Dendritic cell treated with granulocyte-macrophage colony-stimulating factor and Interleukin-4, amounts not matched to agents 40 ng/mL and 50 ng/mL, for 4 days (primary cell): ENCODE results near the gene ACACA.
"Not testable (repeated sequence)": the region's sequence is repeated elsewhere in the genome, so short reads cannot be mapped to it uniquely, and the experiment has no call there.

ENCODE experiments used
- H3K27ac Mint-ChIP-seq: one replicate; pipeline ENCODE4 v1.8.0; 2022; ENCODE audit warnings: mild to moderate bottlenecking, mixed read lengths
- H3K27me3 Mint-ChIP-seq: one replicate; pipeline ENCODE4 v1.8.0; 2022; ENCODE audit warnings: mild to moderate bottlenecking, mixed read lengths
- H3K36me3 Mint-ChIP-seq: one replicate; pipeline ENCODE4 v1.8.0; 2022; ENCODE audit warnings: low read depth, mixed read lengths
- H3K4me1 Mint-ChIP-seq: one replicate; pipeline ENCODE4 v1.8.0; 2022; ENCODE audit warnings: low read depth, mixed read lengths
- H3K4me3 Mint-ChIP-seq: one replicate; pipeline ENCODE4 v1.8.0; 2022; ENCODE audit warnings: mild to moderate bottlenecking, moderate library complexity, mixed read lengths
- H3K9me3 Mint-ChIP-seq: one replicate; pipeline ENCODE4 v1.8.0; 2022; ENCODE audit warnings: mixed read lengths
- intact Hi-C: fragments of 100-400 bp; cut with micrococcal nuclease; formaldehyde crosslinking; loops from one replicate; pipeline ENCODE4 v1.15.0; 2022

ACACA gene

DNA sequence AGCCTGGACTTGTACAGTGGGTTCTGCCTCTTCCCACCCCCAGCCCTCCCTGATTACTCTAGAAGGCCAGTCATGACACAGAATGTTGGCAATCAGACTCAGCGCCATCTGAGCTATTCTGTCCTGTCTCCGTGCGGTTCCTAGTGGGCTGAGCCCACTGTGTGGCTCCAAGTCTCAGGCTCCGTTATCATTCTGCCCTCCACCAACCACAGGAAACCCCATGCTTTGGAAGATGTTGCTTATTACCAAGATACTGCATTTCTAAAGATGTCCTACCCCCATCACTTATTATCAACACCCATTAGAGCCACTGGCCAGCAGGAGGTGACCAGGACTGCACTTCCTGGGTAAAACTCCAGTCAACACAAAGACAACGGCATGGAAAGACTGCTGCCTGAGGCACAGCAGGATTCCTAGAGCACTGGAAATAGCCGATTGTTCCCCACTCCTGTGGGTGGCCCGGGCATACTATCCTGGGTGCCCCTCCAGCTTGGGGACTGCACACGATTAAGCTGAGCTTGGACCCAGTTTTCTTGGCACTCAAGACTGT is 324.2 kb downstream of the ACACA start:
- H3K4me3 Mint-ChIP-seq: no peak overlapping the region
- H3K36me3 Mint-ChIP-seq: peaks cover 29% of the 10 kb centered on the region
- peaks cover 19% of the 10 kb centered on the region for H3K4me1 Mint-ChIP-seq
- no peak overlapping the region for H3K27ac Mint-ChIP-seq
- no peaks in the 10 kb centered on the region for H3K27me3 Mint-ChIP-seq
- peaks cover 9% of the 10 kb centered on the region for H3K9me3 Mint-ChIP-seq
- intact Hi-C loops: no loop called here

DNA sequence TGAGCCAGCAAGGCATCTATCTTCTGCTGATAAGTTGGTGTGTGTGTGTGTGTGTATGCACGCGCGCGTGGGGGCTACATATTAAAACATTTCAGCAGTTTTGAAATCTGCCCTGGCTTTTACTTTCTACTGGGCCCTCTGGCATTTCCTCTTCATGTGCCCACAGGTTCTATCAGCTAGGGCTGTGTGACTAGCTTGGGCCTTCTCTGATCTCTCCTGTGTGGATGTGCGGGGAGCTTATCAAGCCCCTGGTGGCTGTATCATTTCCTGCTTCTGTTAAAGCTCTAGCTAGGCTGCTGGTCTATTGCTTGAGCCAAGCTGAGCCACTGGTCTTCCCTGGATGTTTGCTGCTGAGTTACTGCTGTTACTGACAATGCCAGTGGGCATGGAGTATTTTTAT is 325.3 kb downstream of the ACACA start:
- Mint-ChIP-seq H3K4me3 (no peak overlapping the region), H3K27ac (no peak overlapping the region)

DNA sequence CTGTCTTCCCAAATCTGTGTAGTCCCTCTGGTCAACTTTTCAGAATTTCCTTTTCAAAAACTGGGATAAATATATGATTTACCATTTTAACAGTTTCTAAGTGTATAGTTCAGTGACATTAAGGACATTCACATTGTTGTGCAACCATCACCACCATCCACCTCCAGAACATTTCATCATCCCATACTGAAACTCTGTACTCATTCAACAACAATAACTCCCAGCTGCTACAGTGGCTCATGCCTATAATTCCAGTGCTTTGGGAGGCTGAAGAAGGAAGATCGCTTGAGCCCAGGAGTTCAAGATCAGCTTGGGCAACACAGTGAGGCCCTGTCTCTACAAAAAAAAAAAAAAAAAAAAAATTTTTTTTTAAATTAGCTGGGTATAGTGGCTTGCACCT is 326.9 kb downstream of the ACACA start:
- H3K27me3 Mint-ChIP-seq: no peaks in the 10 kb centered on the region
- peaks cover 19% of the 10 kb centered on the region for H3K4me1 Mint-ChIP-seq
- intact Hi-C loops: no loop called here
- H3K27ac Mint-ChIP-seq: no peak overlapping the region
- H3K9me3 Mint-ChIP-seq: peaks cover 9% of the 10 kb centered on the region
- H3K4me3 Mint-ChIP-seq: no peak overlapping the region
- H3K36me3 Mint-ChIP-seq: peaks cover 3% of the 10 kb centered on the region

More for the DNA sequence above, 325.3 kb downstream of the ACACA start:
- H3K27me3 Mint-ChIP-seq: no peaks in the 10 kb centered on the region
- H3K36me3 Mint-ChIP-seq: peaks cover 18% of the 10 kb centered on the region
- intact Hi-C loops: no loop called here
- peaks cover 19% of the 10 kb centered on the region for H3K4me1 Mint-ChIP-seq
- peaks cover 9% of the 10 kb centered on the region for H3K9me3 Mint-ChIP-seq

DNA sequence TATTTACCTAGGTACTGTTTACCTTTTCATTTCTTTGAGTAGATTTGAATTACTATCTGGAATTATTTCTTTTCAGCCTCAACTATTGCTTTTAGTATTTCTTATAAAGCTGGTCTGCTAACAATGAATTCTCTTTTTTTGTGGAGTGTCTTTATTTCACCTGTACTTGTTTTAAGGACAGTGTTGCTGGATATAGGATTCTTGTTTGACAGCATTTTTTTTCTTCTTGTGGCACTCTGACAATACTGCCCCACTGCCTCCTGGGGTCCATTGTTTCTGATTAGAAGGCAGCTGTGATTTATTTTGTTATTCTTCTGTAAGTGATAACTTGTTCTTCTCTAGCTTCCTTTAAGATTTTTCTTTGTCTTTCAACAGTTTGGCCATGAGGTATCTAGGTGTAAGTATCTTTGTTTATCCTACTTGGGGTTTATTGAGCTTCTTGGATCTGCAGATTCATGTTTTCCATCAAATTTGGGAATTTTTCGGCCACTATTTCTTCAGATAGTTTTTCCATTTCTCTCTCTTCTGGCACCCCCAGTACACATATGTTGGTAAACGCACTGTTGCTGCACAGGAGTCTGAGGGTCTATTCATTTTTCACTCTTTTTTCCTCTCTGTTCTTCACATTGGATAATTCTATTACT is 327.4 kb downstream of the ACACA start:
- Mint-ChIP-seq H3K27me3 (no peaks in the 10 kb centered on the region), H3K36me3 (no peaks in the 10 kb centered on the region), H3K4me3 (no peak overlapping the region), H3K9me3 (peaks cover 9% of the 10 kb centered on the region), H3K27ac (no peak overlapping the region), H3K4me1 (peaks cover 19% of the 10 kb centered on the region)
- intact Hi-C loops: no loop called here

DNA sequence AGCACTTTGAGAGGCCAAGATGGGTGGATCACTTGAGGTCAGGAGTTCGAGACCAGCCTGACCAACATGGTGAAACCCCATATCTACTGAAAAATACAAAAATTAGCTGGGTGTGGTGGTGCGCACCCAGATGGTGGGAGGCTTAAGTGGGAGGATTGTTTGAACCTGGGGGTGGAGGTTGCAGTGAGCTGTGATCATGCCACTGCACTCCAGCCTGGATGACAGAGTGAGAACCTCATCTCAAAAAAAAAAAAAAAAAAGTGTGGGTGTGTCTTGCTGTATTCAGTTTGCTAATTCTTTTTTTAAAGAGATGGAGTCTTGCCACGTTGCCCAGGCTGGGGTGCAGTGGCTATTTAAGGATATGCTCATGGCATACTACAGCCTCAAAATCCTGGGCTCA is 333.2 kb downstream of the ACACA start:
- H3K36me3 Mint-ChIP-seq, H3K27ac Mint-ChIP-seq, intact Hi-C loops, H3K4me3 Mint-ChIP-seq, H3K27me3 Mint-ChIP-seq, H3K4me1 Mint-ChIP-seq, H3K9me3 Mint-ChIP-seq: not testable (repeated sequence)

DNA sequence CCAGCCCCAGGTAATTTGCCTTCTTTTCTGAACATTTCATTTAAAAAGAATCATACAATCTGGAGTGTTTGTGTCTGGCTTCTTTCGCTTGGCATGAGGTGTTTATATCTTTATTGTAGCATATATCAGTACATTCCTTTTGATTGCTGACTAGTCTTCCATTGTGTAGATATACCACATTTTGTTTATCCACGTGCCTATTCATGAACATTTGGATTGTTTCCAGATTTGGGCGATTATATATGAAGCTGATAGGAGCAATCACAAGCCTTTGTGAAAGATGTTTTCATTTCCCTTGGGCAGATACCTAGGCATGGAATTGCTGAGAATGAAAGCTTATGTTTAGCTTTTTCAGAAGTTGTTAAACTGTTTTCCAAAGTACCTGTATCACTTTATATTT is 337.5 kb downstream of the ACACA start:
- no peaks in the 10 kb centered on the region for H3K4me1 Mint-ChIP-seq
- peaks cover 27% of the 10 kb centered on the region for H3K27me3 Mint-ChIP-seq
- no peaks in the 10 kb centered on the region for H3K9me3 Mint-ChIP-seq
- intact Hi-C loops: no loop called here
- no peak overlapping the region for H3K4me3 Mint-ChIP-seq
- no peak overlapping the region for H3K27ac Mint-ChIP-seq
- H3K36me3 Mint-ChIP-seq: no peaks in the 10 kb centered on the region

DNA sequence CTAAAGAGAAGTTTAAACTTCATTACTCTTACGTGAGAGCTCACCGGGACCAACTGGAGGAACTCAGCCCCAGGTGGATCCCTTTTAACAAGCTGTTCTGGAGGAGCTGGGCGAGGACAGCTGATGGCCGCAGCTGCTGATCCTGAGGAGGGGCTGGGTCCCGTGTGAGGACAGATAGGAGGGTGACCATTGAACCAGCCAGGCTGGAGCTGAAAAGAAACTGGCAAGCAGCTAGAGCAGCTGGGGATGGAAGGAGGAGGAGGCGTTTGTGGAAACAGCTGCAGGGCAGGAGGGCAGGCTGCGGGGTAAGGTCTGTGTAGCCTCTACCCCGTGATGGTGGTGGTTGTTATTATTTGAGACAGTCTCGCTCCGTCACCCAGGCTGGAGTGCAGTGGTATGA is 338.4 kb downstream of the ACACA start:
- Mint-ChIP-seq H3K27me3 (peaks cover 27% of the 10 kb centered on the region), H3K36me3 (no peaks in the 10 kb centered on the region), H3K9me3 (no peaks in the 10 kb centered on the region), H3K4me3 (no peak overlapping the region), H3K4me1 (no peaks in the 10 kb centered on the region), H3K27ac (no peak overlapping the region)
- intact Hi-C loops: no loop called here

DNA sequence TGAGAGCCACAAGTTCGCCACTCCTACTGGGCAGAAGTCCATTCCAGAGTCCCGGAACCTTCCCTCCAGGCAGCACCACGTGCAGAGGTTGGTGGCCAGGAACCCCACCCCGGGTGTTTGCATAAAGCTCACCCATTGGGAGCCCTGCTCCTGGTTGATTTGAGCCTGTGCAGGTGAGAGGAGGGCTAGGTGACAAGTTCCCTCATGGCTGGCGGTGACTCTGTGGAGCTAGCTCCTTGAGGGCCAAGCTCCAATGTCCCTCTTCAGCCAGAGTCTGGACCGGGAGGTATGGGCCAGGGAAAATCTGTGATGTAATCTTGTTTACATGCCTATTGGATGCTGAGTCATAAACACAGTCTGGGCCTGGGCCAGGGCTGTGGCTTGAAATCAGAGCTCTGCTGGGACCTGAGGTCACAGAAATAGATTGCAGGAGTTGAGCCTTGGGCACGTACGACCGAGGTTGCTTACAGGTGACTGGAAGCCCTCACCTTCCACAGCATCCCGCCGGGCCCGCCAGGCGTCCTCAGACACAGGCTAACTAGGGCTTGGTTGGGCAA is 339.0 kb downstream of the ACACA start:
- H3K4me3 Mint-ChIP-seq: no peak overlapping the region

DNA sequence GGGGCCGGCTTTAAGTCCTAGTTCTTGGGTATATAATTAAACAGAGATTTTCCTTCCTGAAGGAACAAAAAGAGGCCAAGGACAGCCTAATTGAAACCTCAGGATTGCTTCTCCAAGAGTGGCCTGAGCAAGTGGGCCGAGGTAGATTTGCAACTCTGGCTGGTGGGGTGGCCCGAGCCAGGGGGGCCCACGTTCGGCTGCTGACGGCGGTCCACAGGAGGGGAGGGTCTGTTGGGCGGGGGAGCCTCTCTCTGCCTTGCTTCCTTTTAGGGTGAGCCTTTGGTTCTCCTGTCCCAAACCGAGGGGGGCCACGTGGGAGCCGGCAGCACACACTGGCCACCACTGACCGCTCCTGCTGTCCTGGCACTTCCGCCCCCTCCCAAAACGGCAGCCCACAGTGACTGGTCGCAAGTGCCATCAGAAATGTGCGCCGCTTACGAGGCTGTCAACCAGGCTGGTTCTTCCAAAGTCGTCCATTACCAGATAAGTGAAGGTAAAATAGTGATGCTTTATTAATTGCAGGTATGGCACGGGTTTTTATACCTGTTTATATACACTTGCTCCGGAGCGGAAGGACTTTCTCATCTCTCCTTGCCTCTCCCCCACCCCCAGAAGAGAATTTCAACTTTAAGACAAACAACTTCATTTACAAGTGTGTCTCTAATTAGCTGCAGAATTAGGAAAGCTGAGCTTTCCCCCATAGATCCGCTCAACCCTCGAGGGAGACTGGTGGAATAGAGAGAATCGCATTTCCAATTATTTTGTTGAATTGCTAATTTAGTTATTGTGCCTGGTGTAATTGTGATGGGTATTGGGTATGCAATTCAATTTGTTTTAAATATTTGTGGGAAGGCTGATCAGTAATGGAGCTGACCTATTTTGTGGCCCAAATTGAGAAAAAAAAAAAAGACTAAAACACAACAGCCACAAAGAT is 340.0 kb downstream of the ACACA start:
- Mint-ChIP-seq H3K36me3 (no peaks in the 10 kb centered on the region), H3K9me3 (no peaks in the 10 kb centered on the region), H3K4me3 (no peak overlapping the region), H3K27me3 (peaks cover 27% of the 10 kb centered on the region), H3K4me1 (no peaks in the 10 kb centered on the region), H3K27ac (no peak overlapping the region)
- intact Hi-C loops: no loop called here

More for the DNA sequence above, 339.0 kb downstream of the ACACA start:
- H3K9me3 Mint-ChIP-seq: no peaks in the 10 kb centered on the region
- intact Hi-C loops: no loop called here
- H3K27ac Mint-ChIP-seq: no peak overlapping the region
- no peaks in the 10 kb centered on the region for H3K36me3 Mint-ChIP-seq
- H3K4me1 Mint-ChIP-seq: no peaks in the 10 kb centered on the region
- H3K27me3 Mint-ChIP-seq: peaks cover 27% of the 10 kb centered on the region

DNA sequence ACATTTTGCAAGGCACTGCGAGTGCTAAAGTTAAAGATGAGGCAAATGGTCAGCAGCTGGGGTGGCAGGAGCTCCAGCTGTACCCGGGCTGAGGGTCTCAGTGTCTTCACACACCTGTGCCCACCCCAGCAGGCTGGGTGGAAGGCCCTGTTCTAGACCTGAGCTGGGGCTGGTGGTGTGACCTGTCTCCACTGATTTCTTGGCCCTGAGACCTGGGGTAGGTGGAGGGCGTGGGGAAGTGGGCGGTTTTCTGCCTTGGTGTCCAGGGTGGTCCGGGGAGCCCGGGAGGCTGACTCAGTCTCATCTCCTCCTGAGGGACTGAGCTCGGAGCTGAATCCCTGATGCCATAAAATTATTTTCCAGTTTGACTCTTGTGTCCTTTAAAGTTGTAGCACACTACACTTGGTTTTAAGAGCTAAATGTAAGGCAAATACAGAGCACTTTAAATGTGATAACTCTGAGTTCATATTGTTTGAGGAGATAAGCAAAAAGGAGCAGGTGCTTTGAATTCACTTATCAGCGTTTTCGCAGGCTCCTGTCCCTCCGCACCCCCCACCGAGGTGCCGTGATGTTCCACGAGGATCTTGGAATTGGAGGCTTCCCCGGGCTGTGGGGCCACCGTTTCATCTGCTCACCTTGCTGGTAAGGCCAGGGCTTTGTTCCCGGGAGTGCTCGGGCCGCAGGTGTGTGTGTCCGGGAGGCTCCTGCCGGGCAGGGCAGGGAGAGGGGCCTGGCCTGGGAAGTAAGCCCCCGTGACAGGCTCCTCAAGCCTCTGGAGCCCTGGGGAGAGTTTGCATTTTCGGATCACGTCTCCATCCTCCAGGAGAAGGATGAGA is 340.9 kb downstream of the ACACA start:
- Mint-ChIP-seq H3K4me3 (no peak overlapping the region), H3K36me3 (no peaks in the 10 kb centered on the region), H3K4me1 (no peaks in the 10 kb centered on the region)

DNA sequence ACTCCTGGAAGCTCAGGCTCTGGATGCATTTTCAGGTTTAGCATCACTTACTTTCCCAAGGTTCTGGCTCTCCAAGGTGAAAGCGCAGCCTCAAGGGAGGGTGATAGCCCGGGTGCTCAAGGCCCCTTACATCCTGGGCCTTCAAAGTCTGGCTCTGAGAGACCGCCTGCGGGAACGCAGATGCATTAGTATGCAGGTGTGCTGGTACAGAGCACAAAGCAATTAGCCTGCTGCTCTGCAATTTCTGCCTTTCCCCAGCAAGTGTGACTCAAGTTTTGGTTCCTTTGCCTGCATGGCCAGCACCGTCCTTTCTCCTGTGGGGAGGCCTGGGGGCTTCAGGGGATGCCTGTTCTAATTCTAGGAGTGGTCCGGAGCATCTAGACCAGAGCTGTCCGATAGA is 341.7 kb downstream of the ACACA start:
- Mint-ChIP-seq H3K36me3 (no peaks in the 10 kb centered on the region), H3K9me3 (no peaks in the 10 kb centered on the region), H3K27me3 (peaks cover 27% of the 10 kb centered on the region), H3K4me3 (no peak overlapping the region), H3K27ac (no peak overlapping the region), H3K4me1 (no peaks in the 10 kb centered on the region)
- intact Hi-C loops: no loop called here

More for the DNA sequence above, 340.9 kb downstream of the ACACA start:
- intact Hi-C loops: no loop called here
- H3K27ac Mint-ChIP-seq: no peak overlapping the region
- H3K9me3 Mint-ChIP-seq: no peaks in the 10 kb centered on the region
- H3K27me3 Mint-ChIP-seq: peaks cover 27% of the 10 kb centered on the region

DNA sequence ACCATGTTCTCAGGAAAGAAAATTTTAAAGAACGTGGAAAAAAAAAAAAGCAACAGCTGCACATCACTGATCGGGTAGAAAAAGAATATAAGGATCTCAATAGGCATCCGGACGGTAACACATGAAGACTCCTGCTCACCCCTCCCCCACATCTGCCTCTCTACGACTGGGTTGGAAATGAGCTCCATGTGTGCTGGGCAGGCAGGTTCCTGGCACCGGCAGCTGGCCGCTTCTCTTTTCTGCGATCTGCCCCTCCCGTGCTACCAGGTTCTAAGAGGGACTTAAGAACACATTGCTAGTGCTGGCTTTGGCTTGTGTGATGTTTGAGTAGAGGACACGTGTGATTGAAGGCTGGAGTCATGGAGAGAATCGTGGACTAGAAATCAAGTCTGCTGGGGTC is 342.4 kb downstream of the ACACA start:
- H3K9me3 Mint-ChIP-seq: no peaks in the 10 kb centered on the region
- H3K27ac Mint-ChIP-seq: no peak overlapping the region
- intact Hi-C loops: no loop called here
- H3K4me1 Mint-ChIP-seq: no peaks in the 10 kb centered on the region
- H3K27me3 Mint-ChIP-seq: peaks cover 27% of the 10 kb centered on the region
- H3K36me3 Mint-ChIP-seq: no peaks in the 10 kb centered on the region
- no peak overlapping the region for H3K4me3 Mint-ChIP-seq

DNA sequence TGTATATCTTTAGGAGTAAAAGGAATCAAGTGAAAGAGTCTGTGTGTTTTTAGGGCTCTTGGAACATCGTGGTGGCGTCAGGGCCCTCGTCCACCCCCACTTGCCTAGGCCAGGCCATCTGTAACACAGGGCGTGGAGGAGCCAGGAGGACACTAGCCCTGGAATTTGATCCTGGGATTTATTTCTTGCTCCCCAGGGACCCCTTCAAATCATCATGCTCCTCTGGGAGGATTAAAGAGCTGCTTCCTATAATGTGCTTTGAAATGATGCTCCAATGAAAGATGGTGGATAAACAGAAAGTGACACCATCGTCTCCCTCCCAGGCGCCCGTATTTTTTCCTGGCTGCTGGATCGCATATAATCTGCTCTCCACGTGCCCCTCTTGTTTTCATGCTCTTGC is 344.6 kb downstream of the ACACA start:
- Mint-ChIP-seq H3K36me3 (peaks cover 13% of the 10 kb centered on the region), H3K27ac (no peak overlapping the region), H3K9me3 (no peaks in the 10 kb centered on the region), H3K27me3 (peaks cover 17% of the 10 kb centered on the region), H3K4me3 (no peak overlapping the region), H3K4me1 (no peaks in the 10 kb centered on the region)
- intact Hi-C loops: no loop called here
